HL-60 (cell line): Measurements from ENCODE around the gene SENP5.

ENCODE experiments used
- CTCF ChIP-seq: IDR thresholded peaks from one replicate; pipeline ENCODE4 v1.5.1; 2011; ENCODE audit warnings: low read length, control low read depth, inconsistent platforms; ENCODE audit not compliant: insufficient read depth
- GABPA ChIP-seq: IDR thresholded peaks from 2 replicates; pipeline ENCODE4 v1.6.1; 2012; ENCODE audit warnings: low read depth
- POLR2AphosphoS5 ChIP-seq: IDR thresholded peaks from 2 replicates; pipeline ENCODE4 v1.6.1; 2012; ENCODE audit warnings: low read depth
- SPI1 ChIP-seq: IDR thresholded peaks from 2 replicates; pipeline ENCODE4 v1.6.1; 2012; ENCODE audit warnings: low read depth, mild to moderate bottlenecking, borderline replicate concordance

- no peak for TF ChIP-seq CTCF
- no peak for TF ChIP-seq POLR2AphosphoS5
- no peak for TF ChIP-seq SPI1
- TF ChIP-seq GABPA: no peak
Observed at GRCh38 chr3:196966526-196967401, 99.0 kb downstream of the SENP5 start.
